Spleen (tissue), 11 donors: ENCODE results near the gene ULBP2. TPM values are rescaled to one million over a fixed set of nuclear protein-coding genes. Genes with fewer than 3 reads are reported as not detected.
"Not testable (repeated sequence)": the region's sequence is repeated elsewhere in the genome, so short reads cannot be mapped to it uniquely, and the experiment has no call there.

ENCODE experiments used
- DNase-seq: peaks from one replicate; pipeline ENCODE4 v3.0.0-alpha.2; 2020
- H3K27ac ChIP-seq, 8 donors: fragments of 200-600 bp; sonication (generic) in 7 of 8; 1 replicate in 4 of 8; 2 replicates in 4 of 8; pipeline versions ENCODE4 v1.5.0 to v1.8.0; 2016 to 2021; ENCODE audit warnings: inconsistent platforms in 4 of 8, mild to moderate bottlenecking in 4 of 8, moderate library complexity in 1 of 8
- H3K27me3 ChIP-seq, 7 donors: fragments of 200-600 bp; sonication (generic) in 6 of 7; replicated peaks in 1 of 7; 1 replicate in 4 of 7; 2 replicates in 3 of 7; pipeline versions ENCODE4 v1.5.0 to v1.8.0; 2016 to 2021; ENCODE audit warnings: inconsistent platforms in 3 of 7, mild to moderate bottlenecking in 1 of 7
- H3K36me3 ChIP-seq, 6 donors: fragments of 200-600 bp; sonication (generic) in 5 of 6; 1 replicate in 4 of 6; 2 replicates in 2 of 6; pipeline versions ENCODE4 v1.5.0 to v1.8.0; 2016 to 2021; ENCODE audit warnings: inconsistent platforms in 2 of 6
- H3K4me1 ChIP-seq, 6 donors: fragments of 200-600 bp; sonication (generic) in 5 of 6; 1 replicate in 3 of 6; 2 replicates in 3 of 6; pipeline versions ENCODE4 v1.5.0 to v1.8.0; 2016 to 2021; ENCODE audit warnings: inconsistent platforms in 3 of 6
- H3K4me3 ChIP-seq, 8 donors: fragments of 200-600 bp; sonication (generic) in 7 of 8; 1 replicate in 4 of 8; 2 replicates in 4 of 8; pipeline versions ENCODE4 v1.5.0 to v1.8.0; 2016 to 2021; ENCODE audit warnings: inconsistent platforms in 4 of 8, mild to moderate bottlenecking in 4 of 8, moderate library complexity in 2 of 8
- H3K9me3 ChIP-seq, 8 donors: fragments of 200-600 bp; sonication (generic) in 7 of 8; 1 replicate in 4 of 8; 2 replicates in 4 of 8; pipeline versions ENCODE4 v1.5.0 to v1.8.0; 2016 to 2021; ENCODE audit warnings: inconsistent platforms in 4 of 8
- POLR2A ChIP-seq, 3 donors: fragments of 450-650 bp; IDR thresholded peaks; one replicate each; pipeline ENCODE4 v1.5.1; 2017; ENCODE audit warnings: antibody characterized with exemption in 3 of 3, mild to moderate bottlenecking in 1 of 3
- POLR2AphosphoS5 ChIP-seq, 3 donors: sonication (generic); formaldehyde crosslinking; IDR thresholded peaks; one replicate each; pipeline ENCODE4 v1.5.1; 2017; ENCODE audit warnings: antibody characterized with exemption in 3 of 3
- WGBS, 5 donors: extraction: QIAGEN DNeasy Blood & Tissue Kit in 3 of 5; methylation state at CpG; one replicate each; pipeline versions ENCODE4 v1.1.5 to v1.1.7; 2013 to 2018; 5-methylcytosine and 5-hydroxymethylcytosine counted together
- intact Hi-C: fragments of 100-400 bp; cut with DNase I; formaldehyde crosslinking; loops from one replicate; pipeline ENCODE4 v1.15.0; 2023; ENCODE audit warnings: low total_unique reads
- polyA plus RNA-seq, 3 donors: library from polyadenylated mRNA; stranded (reverse); fragments of 200-250 nt; gene quantifications; one replicate each; pipeline ENCODE4 v1.2.1, GENCODE V29; 2013
- total RNA-seq, 7 donors: library from RNA; depleted of rRNA in 3 of 7; stranded (reverse); fragments of >200 nt in 3 of 7; fragmentation: NEBNext Ultra II Directional in 4 of 7; extraction: Animal tissue kit (Norgen Biotek cat#: 25700) in 4 of 7; gene quantifications; one replicate each; pipeline versions ENCODE4 v1.1.0 to v1.2.1, GENCODE V29; 2016 to 2021
- TF ChIP-seq, protein P1 (sequence below), 11 experiments: fragments of 200-600 bp in 7 of 11; fragments of 450-650 bp in 4 of 11; sonication (generic) in 4 of 11; IDR thresholded peaks in 8 of 11; conservative IDR thresholded peaks in 3 of 11; 1 replicate in 7 of 11; 2 replicates in 4 of 11; pipeline versions ENCODE4 v1.4.0 to v1.8.0; 2016 to 2021; ENCODE audit warnings: antibody characterized with exemption in 11 of 11, inconsistent platforms in 4 of 11, mild to moderate bottlenecking in 1 of 11
- donor health status: healthy with polysubstance abuse.
- donor health status: DM: no; HTN: no; CAD: no; lungs with moderate emphysema.
- donor health status: DM: no; HTN: no; CAD: no.
- donor health status: Bipolar disorder and iron deficiency.
- donor health status: healthy.
- donor health status: DM: no; HTN: no; CAD: no.
- donor health status: DM: yes; HTN: yes; CAD: no.

ULBP2 gene
- total and polyA plus RNA-seq, 10 donors: 0.10 to 0.30 (median 0.20) TPM; not detected in 7

DNA sequence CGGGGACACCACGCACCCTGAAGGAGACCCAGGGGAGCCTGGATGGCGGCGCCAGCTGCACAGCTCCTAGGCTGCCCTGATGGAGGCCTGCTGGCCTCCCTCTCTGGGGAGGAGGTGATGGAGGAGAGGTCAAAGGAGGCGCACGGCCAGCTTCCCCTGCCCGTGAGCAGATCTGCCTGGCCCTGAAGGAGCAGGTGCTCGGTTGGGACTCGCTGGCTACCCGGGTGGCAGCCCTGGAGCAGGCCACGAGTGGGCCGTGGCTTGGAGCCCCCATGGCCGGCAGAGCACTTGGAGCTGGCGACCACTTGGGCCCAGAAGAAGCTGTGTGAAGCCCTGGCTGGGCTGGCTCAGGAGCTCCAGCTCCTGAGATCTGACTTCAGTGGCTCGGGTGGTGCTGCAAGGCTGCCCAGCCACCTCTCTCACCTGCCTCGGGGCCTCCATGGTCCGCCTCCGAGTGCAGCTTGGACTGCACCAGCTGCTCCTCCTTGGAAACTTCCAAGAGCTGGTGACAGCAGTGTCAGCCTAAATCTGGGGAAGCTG, 36.4 kb upstream of the ULBP2 start:
- TF ChIP-seq POLR2AphosphoS5 (IDR thresholded peaks at IDR 0.05): no peak
- TF ChIP-seq POLR2A (IDR thresholded peaks at IDR 0.05): no peak
- TF ChIP-seq, protein P1, sequence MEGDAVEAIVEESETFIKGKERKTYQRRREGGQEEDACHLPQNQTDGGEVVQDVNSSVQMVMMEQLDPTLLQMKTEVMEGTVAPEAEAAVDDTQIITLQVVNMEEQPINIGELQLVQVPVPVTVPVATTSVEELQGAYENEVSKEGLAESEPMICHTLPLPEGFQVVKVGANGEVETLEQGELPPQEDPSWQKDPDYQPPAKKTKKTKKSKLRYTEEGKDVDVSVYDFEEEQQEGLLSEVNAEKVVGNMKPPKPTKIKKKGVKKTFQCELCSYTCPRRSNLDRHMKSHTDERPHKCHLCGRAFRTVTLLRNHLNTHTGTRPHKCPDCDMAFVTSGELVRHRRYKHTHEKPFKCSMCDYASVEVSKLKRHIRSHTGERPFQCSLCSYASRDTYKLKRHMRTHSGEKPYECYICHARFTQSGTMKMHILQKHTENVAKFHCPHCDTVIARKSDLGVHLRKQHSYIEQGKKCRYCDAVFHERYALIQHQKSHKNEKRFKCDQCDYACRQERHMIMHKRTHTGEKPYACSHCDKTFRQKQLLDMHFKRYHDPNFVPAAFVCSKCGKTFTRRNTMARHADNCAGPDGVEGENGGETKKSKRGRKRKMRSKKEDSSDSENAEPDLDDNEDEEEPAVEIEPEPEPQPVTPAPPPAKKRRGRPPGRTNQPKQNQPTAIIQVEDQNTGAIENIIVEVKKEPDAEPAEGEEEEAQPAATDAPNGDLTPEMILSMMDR (IDR thresholded peaks at IDR 0.05 in 8 of 11, conservative IDR thresholded peaks at IDR 0.05 in 3 of 11): no peak
- Histone ChIP-seq H3K36me3 (no peaks in the 10 kb centered on the region), H3K4me3 (no peak overlapping the region), H3K27ac (no peak overlapping the region), H3K4me1 (peaks cover 0 to 10% (median 0%) of the 10 kb centered on the region in 6 donors), H3K27me3 (peaks cover 0 to 10% (median 0%) of the 10 kb centered on the region in 7 donors), H3K9me3 (peaks cover 0 to 24% (median 17%) of the 10 kb centered on the region in 8 donors)
- intact Hi-C loops: no loop called here
- WGBS, 5 donors: 78 to 92% (median 89%) methylated on average over 14 to 18 of the region's 18 CpGs
- DNase-seq: peak; percentile 66

- H3K27ac ChIP-seq: no peak overlapping the region
- peaks cover 0 to 24% (median 17%) of the 10 kb centered on the region in 8 donors for H3K9me3 ChIP-seq
- H3K36me3 ChIP-seq: no peaks in the 10 kb centered on the region
- peaks cover 0 to 10% (median 0%) of the 10 kb centered on the region in 6 donors for H3K4me1 ChIP-seq
- TF ChIP-seq, protein P1 (IDR thresholded peaks at IDR 0.05 in 8 of 11, conservative IDR thresholded peaks at IDR 0.05 in 3 of 11): no peak
- TF ChIP-seq POLR2A (IDR thresholded peaks at IDR 0.05): no peak
- peak in 2 of 3 donors; percentile 39 to 44 for TF ChIP-seq POLR2AphosphoS5 (IDR thresholded peaks at IDR 0.05)
- intact Hi-C loops: no loop called here
- no peak overlapping the region for H3K4me3 ChIP-seq
- 68 to 77% (median 72%) methylated on average over 5 to 6 of the region's 6 CpGs for WGBS, 5 donors
- peaks cover 0 to 15% (median 0%) of the 10 kb centered on the region in 7 donors for H3K27me3 ChIP-seq
- peak; percentile 49 for DNase-seq
Measured at GRCh38 chr6:149905911-149906371, 35.9 kb upstream of the ULBP2 start.

DNA sequence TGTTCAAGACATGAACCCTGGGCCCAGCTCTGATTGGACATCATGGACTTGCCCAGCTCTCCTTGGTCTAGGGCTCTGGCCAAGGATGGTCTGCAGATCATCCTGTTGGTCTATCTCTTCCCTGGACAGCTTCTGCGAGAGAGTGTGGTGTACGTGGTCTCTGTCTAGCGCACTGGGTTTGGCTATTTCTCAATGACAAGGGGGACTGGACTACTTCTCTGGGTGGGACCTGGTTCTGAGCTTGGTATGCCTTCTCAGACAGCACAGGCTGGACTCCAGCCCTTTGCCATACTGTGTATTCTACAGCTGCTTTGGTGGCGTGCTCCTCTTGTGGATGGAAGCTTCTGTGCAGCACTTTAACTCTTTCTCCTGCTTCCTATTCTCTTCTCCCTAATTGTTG, 35.4 kb upstream of the ULBP2 start:
- DNase-seq: no peak
- WGBS, 5 donors: 91 to 98% (median 96%) methylated on average over 4 of the region's 4 CpGs

GRCh38 chr6:149907317-149907716, 34.5 kb upstream of the ULBP2 start:
- DNase-seq: no peak

More for the DNA sequence above, 35.4 kb upstream of the ULBP2 start:
- H3K27ac ChIP-seq: no peak overlapping the region
- peaks cover 0 to 16% (median 0%) of the 10 kb centered on the region in 7 donors for H3K27me3 ChIP-seq
- intact Hi-C loops: no loop called here
- no peaks in the 10 kb centered on the region for H3K36me3 ChIP-seq
- H3K9me3 ChIP-seq: peaks cover 0 to 24% (median 17%) of the 10 kb centered on the region in 8 donors
- peaks cover 0 to 10% (median 0%) of the 10 kb centered on the region in 6 donors for H3K4me1 ChIP-seq
- no peak for TF ChIP-seq POLR2A (IDR thresholded peaks at IDR 0.05)
- TF ChIP-seq, protein P1 (IDR thresholded peaks at IDR 0.05 in 8 of 11, conservative IDR thresholded peaks at IDR 0.05 in 3 of 11): no peak
- TF ChIP-seq POLR2AphosphoS5 (IDR thresholded peaks at IDR 0.05): no peak
- H3K4me3 ChIP-seq: no peak overlapping the region

DNA sequence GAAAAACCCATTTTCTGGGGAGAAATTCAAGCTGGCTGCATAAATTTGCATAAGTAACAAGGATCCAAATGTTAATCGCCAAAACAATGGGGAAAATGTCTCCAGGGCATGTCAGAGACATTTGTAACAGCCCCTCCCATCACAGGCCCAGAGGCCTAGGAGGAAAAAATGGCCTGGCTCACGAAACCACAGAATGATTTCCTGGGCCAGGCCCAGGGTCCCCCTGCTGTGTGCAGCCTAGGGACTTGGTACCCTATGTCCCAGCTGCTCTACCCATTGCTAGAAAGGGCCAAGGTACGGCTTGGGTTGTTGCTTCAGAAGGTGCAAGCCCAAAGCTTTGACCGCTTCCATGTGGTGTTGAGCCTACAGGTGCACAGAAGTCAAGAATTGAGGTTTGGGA, 33.3 kb upstream of the ULBP2 start:
- H3K36me3 ChIP-seq, H3K27ac ChIP-seq, H3K4me3 ChIP-seq, intact Hi-C loops, DNase-seq: not testable (repeated sequence)
- WGBS, 5 donors: 69 to 86% (median 76%) methylated on average over 3 to 4 of the region's 4 CpGs
- peaks cover 0 to 10% (median 0%) of the 10 kb centered on the region in 6 donors for H3K4me1 ChIP-seq
- peaks cover 0 to 24% (median 17%) of the 10 kb centered on the region in 8 donors for H3K9me3 ChIP-seq
- peaks cover 0 to 23% (median 0%) of the 10 kb centered on the region in 7 donors for H3K27me3 ChIP-seq

More at GRCh38 chr6:149907317-149907716, 34.5 kb upstream of the ULBP2 start:
- H3K27ac ChIP-seq: no peak overlapping the region
- H3K9me3 ChIP-seq: peaks cover 0 to 24% (median 17%) of the 10 kb centered on the region in 8 donors
- peaks cover 0 to 20% (median 0%) of the 10 kb centered on the region in 7 donors for H3K27me3 ChIP-seq
- no peaks in the 10 kb centered on the region for H3K36me3 ChIP-seq
- H3K4me1 ChIP-seq: peaks cover 0 to 10% (median 0%) of the 10 kb centered on the region in 6 donors
- intact Hi-C loops: no loop called here
- TF ChIP-seq, protein P1 (IDR thresholded peaks at IDR 0.05 in 8 of 11, conservative IDR thresholded peaks at IDR 0.05 in 3 of 11): no peak
- TF ChIP-seq POLR2AphosphoS5 (IDR thresholded peaks at IDR 0.05) (no peak), POLR2A (IDR thresholded peaks at IDR 0.05) (no peak)
- H3K4me3 ChIP-seq: no peak overlapping the region
- 68 to 85% (median 82%) methylated on average over 2 of the region's 2 CpGs for WGBS, 5 donors
